ENCODE results near the gene RGS17.
A peak's percentile ranks its signal among the peaks of the same experiment; 100 is the strongest.
"Not testable (repeated sequence)": the region's sequence is repeated elsewhere in the genome, so short reads cannot be mapped to it uniquely, and the experiment has no call there.

RGS17 gene

DNA sequence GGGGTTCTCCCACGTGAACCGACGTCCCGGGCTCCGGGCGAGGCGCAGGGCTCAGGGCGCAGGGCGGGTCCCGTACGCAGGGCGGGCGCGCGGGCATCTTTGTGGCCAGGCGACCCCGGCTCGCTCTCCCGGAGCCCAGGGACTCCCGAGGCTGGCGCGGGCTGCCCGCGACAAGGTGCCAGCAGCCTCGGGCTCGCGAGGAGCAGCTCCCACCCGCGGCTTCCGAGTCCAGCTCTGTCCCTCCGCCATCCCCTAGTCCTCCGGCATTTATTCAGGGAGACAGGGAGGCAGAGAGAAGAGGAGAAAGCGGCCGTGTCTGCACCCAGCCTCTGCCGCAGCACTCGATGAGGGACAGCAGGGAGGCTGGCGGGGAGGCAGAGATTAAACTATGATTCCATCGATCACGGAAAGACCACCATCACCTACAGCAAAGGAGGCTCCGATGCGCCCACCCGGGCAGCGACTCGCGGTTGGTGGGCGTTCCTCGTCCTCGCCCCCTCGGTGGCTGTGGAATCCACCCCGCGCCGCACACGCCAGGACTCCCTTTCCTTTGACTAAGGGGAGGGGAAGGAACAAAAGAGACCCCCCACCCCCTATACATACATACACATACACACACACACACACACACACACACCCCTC, 1.1 kb downstream of the RGS17 start:
- H3K4me1 ChIP-seq (ENCODE audit: control insufficient read depth, insufficient read depth, low read length, poor library complexity, severe bottlenecking): peaks cover 13% of the 10 kb centered on the region
- H3K4me3 ChIP-seq (ENCODE audit: insufficient read depth, low read depth, low read length, poor library complexity, severe bottlenecking): peak overlapping the region; percentile 56
- H3K27me3 ChIP-seq (replicated peaks; ENCODE audit: control insufficient read depth, insufficient read depth, low read length, poor library complexity, severe bottlenecking): peaks cover 14% of the 10 kb centered on the region
- no peaks in the 10 kb centered on the region for H3K36me3 ChIP-seq (ENCODE audit: control insufficient read depth, insufficient read depth, low read length)
- DNase-seq: no peak
- H3K27ac ChIP-seq (ENCODE audit: insufficient read depth, low read length, poor library complexity, severe bottlenecking): no peak overlapping the region
- no peaks in the 10 kb centered on the region for H3K9me3 ChIP-seq (ENCODE audit: control insufficient read depth, low read length)

- Histone ChIP-seq H3K4me1 (ENCODE audit: control insufficient read depth, insufficient read depth, low read length, poor library complexity, severe bottlenecking) (peaks cover 9% of the 10 kb centered on the region), H3K36me3 (ENCODE audit: control insufficient read depth, insufficient read depth, low read length) (no peaks in the 10 kb centered on the region), H3K9me3 (ENCODE audit: control insufficient read depth, low read length) (no peaks in the 10 kb centered on the region), H3K4me3 (ENCODE audit: insufficient read depth, low read depth, low read length, poor library complexity, severe bottlenecking) (no peak overlapping the region), H3K27me3 (replicated peaks; ENCODE audit: control insufficient read depth, insufficient read depth, low read length, poor library complexity, severe bottlenecking) (peaks cover 14% of the 10 kb centered on the region), H3K27ac (ENCODE audit: insufficient read depth, low read length, poor library complexity, severe bottlenecking) (no peak overlapping the region)
- DNase-seq: no peak
Observed at GRCh38 chr6:153126218-153126617, 4.9 kb downstream of the RGS17 start.

DNA sequence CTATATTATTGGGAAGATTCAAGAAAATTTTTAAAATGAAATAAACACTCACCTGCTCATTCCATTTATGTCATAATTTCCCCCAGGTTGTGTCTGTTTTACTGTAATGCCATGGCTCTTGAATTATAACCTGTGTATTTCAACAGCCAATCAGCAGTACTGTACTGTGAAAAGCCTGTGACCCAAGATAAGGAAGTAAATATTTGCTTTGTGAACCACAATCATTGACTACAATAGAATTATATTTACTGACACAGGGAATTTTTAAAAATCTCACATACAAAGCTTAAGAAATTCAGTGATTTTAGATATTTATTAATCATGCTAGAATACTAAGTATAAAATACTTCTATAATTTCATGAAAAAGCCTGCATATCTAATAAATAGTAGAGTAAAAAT, 6.0 kb downstream of the RGS17 start:
- peaks cover 9% of the 10 kb centered on the region for H3K27me3 ChIP-seq (replicated peaks; ENCODE audit: control insufficient read depth, insufficient read depth, low read length, poor library complexity, severe bottlenecking)
- no peak for DNase-seq
- H3K36me3 ChIP-seq (ENCODE audit: control insufficient read depth, insufficient read depth, low read length): no peaks in the 10 kb centered on the region
- no peak overlapping the region for H3K27ac ChIP-seq (ENCODE audit: insufficient read depth, low read length, poor library complexity, severe bottlenecking)
- no peaks in the 10 kb centered on the region for H3K9me3 ChIP-seq (ENCODE audit: control insufficient read depth, low read length)
- H3K4me1 ChIP-seq (ENCODE audit: control insufficient read depth, insufficient read depth, low read length, poor library complexity, severe bottlenecking): peaks cover 3% of the 10 kb centered on the region
- no peak overlapping the region for H3K4me3 ChIP-seq (ENCODE audit: insufficient read depth, low read depth, low read length, poor library complexity, severe bottlenecking)

DNA sequence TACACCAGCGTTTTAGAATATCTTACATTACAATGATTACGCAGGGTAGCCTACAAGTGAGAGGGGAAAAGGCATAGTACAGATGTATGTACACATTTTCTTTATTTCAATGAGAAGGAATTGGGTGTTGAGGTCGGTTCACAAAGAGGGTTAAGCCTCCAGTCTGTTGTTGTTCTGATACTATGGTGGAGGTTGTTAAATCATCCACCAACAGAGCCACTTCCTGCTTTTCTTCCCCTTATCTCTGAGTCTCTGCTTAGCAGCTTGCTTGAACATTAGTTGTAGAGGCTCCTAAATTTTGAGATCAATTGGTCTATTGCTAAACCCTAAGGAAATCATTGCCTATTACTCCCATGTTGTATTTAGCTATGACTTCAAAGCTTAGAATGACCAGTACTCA, 7.3 kb downstream of the RGS17 start:
- Histone ChIP-seq H3K9me3 (ENCODE audit: control insufficient read depth, low read length) (no peaks in the 10 kb centered on the region), H3K4me1 (ENCODE audit: control insufficient read depth, insufficient read depth, low read length, poor library complexity, severe bottlenecking) (no peaks in the 10 kb centered on the region), H3K4me3 (ENCODE audit: insufficient read depth, low read depth, low read length, poor library complexity, severe bottlenecking) (no peak overlapping the region), H3K27me3 (replicated peaks; ENCODE audit: control insufficient read depth, insufficient read depth, low read length, poor library complexity, severe bottlenecking) (no peaks in the 10 kb centered on the region), H3K27ac (ENCODE audit: insufficient read depth, low read length, poor library complexity, severe bottlenecking) (no peak overlapping the region), H3K36me3 (ENCODE audit: control insufficient read depth, insufficient read depth, low read length) (no peaks in the 10 kb centered on the region)
- no peak for DNase-seq

DNA sequence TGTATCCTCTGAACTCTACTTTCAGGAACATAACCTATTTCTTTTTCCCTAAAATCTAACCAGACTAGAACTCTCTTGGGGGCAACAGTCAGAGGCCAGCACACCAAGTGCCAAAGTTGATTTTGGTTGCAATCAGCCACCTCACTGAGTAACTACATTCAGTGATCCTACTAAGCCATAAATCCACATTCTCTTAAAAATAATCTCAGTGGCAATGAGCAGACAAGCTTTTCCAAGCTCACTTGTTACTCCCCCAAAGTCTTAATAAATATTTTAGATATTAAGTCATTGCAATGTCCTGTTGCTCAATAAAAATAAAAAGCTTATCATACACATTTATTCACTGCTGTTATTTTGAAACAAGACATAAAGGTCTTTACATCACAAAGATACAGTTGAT, 9.8 kb downstream of the RGS17 start:
- H3K27me3 ChIP-seq (replicated peaks; ENCODE audit: control insufficient read depth, insufficient read depth, low read length, poor library complexity, severe bottlenecking): no peaks in the 10 kb centered on the region
- H3K4me3 ChIP-seq (ENCODE audit: insufficient read depth, low read depth, low read length, poor library complexity, severe bottlenecking): no peak overlapping the region
- no peak for DNase-seq
- no peaks in the 10 kb centered on the region for H3K36me3 ChIP-seq (ENCODE audit: control insufficient read depth, insufficient read depth, low read length)
- no peaks in the 10 kb centered on the region for H3K4me1 ChIP-seq (ENCODE audit: control insufficient read depth, insufficient read depth, low read length, poor library complexity, severe bottlenecking)
- no peaks in the 10 kb centered on the region for H3K9me3 ChIP-seq (ENCODE audit: control insufficient read depth, low read length)
- H3K27ac ChIP-seq (ENCODE audit: insufficient read depth, low read length, poor library complexity, severe bottlenecking): no peak overlapping the region

DNA sequence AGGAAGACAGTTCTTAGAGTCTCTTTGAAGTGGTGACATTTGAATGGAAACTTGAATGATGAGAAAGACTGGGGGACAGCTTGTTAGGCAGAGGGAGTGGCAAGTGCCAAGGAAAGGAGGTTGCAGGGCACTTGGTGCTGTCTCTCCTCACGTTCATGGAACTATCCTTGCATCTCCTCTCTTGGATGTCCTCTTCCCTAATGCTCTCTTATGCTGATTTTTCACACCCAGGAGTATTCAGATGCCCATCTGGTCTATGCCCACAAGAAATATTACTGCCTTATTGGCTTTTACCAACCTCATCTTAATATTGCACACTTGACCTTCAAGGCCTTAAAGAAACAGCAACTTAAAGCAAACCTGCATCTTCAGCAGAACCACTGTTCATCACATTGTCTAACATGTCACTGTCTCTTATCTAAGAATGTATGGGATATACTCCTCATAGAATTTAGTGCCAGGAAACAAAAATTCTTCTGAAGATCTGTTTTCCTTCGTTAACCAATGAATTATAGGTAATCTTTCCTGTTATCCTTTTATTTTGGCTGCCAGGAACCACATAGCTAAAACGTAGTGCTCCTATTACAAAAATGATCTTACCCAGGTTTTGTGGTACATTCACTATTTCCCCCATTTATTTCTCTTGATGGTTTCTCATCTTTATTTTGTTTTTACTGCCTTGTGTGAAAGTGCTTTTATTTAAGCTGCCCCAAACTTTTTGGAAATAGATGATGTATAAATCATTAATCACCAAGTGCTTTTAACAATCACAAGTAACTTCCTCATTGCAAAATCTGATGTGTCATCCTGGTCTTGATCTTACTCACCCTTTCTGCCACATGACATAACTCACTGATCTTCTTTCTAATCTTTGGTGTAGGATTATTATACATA, 12.8 kb downstream of the RGS17 start:
- H3K4me3 ChIP-seq (ENCODE audit: insufficient read depth, low read depth, low read length, poor library complexity, severe bottlenecking): no peak overlapping the region
- H3K4me1 ChIP-seq (ENCODE audit: control insufficient read depth, insufficient read depth, low read length, poor library complexity, severe bottlenecking): no peaks in the 10 kb centered on the region
- H3K27ac ChIP-seq (ENCODE audit: insufficient read depth, low read length, poor library complexity, severe bottlenecking): no peak overlapping the region
- no peaks in the 10 kb centered on the region for H3K36me3 ChIP-seq (ENCODE audit: control insufficient read depth, insufficient read depth, low read length)
- H3K9me3 ChIP-seq (ENCODE audit: control insufficient read depth, low read length): no peaks in the 10 kb centered on the region
- H3K27me3 ChIP-seq (replicated peaks; ENCODE audit: control insufficient read depth, insufficient read depth, low read length, poor library complexity, severe bottlenecking): no peaks in the 10 kb centered on the region
- DNase-seq: no peak

GRCh38 chr6:153111082-153111481, 20.0 kb downstream of the RGS17 start:
- not testable (repeated sequence) for H3K4me1 ChIP-seq (ENCODE audit: control insufficient read depth, insufficient read depth, low read length, poor library complexity, severe bottlenecking); H3K36me3 ChIP-seq (ENCODE audit: control insufficient read depth, insufficient read depth, low read length); H3K27me3 ChIP-seq (replicated peaks; ENCODE audit: control insufficient read depth, insufficient read depth, low read length, poor library complexity, severe bottlenecking); DNase-seq; H3K9me3 ChIP-seq (ENCODE audit: control insufficient read depth, low read length); H3K4me3 ChIP-seq (ENCODE audit: insufficient read depth, low read depth, low read length, poor library complexity, severe bottlenecking); H3K27ac ChIP-seq (ENCODE audit: insufficient read depth, low read length, poor library complexity, severe bottlenecking)

DNA sequence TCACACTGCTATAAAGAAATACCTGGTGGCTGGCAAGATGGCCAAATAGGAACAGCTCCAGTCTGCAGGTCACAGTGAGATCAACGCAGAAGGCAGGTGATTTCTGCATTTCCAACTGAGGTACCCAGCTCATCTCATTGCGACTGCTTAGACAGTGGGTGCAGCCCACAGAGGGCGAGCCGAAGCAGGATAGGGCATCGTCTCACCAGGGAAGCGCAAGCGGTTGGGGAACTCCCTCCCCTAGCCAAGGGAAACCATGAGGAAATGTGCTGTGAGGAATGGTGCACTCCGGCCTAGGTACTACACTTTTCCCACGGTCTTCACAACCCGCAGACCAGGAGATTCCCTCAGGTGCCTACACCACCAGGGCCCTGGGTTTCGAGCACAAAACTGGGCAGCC, 20.5 kb downstream of the RGS17 start:
- not testable (repeated sequence) for H3K36me3 ChIP-seq (ENCODE audit: control insufficient read depth, insufficient read depth, low read length); DNase-seq; H3K4me1 ChIP-seq (ENCODE audit: control insufficient read depth, insufficient read depth, low read length, poor library complexity, severe bottlenecking); H3K9me3 ChIP-seq (ENCODE audit: control insufficient read depth, low read length); H3K27ac ChIP-seq (ENCODE audit: insufficient read depth, low read length, poor library complexity, severe bottlenecking); H3K4me3 ChIP-seq (ENCODE audit: insufficient read depth, low read depth, low read length, poor library complexity, severe bottlenecking); H3K27me3 ChIP-seq (replicated peaks; ENCODE audit: control insufficient read depth, insufficient read depth, low read length, poor library complexity, severe bottlenecking)

DNA sequence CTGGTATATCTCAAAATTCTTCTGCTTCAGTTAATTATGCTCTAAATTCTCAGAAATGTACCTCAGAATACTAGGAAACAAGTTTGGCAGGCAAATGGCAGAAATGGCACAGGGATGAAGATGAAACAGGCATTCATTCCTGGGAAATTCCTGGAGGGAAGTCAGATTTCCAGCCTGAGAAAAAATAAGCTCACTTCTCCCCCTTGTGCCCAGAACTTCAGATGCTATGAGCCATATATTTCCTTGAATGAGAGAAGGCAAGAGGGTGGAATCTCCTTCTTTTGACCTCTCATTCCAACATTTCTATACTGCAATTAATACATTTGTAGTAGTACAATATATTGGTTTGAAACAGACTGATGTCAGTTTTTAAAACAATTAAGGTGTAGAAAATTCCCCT, 22.8 kb downstream of the RGS17 start:
- no peak for DNase-seq
- H3K4me1 ChIP-seq (ENCODE audit: control insufficient read depth, insufficient read depth, low read length, poor library complexity, severe bottlenecking): no peaks in the 10 kb centered on the region
- H3K4me3 ChIP-seq (ENCODE audit: insufficient read depth, low read depth, low read length, poor library complexity, severe bottlenecking): no peak overlapping the region
- H3K27ac ChIP-seq (ENCODE audit: insufficient read depth, low read length, poor library complexity, severe bottlenecking): no peak overlapping the region
- no peaks in the 10 kb centered on the region for H3K36me3 ChIP-seq (ENCODE audit: control insufficient read depth, insufficient read depth, low read length)
- no peaks in the 10 kb centered on the region for H3K27me3 ChIP-seq (replicated peaks; ENCODE audit: control insufficient read depth, insufficient read depth, low read length, poor library complexity, severe bottlenecking)
- no peaks in the 10 kb centered on the region for H3K9me3 ChIP-seq (ENCODE audit: control insufficient read depth, low read length)

- no peak for DNase-seq
- Histone ChIP-seq H3K4me3 (ENCODE audit: insufficient read depth, low read depth, low read length, poor library complexity, severe bottlenecking) (no peak overlapping the region), H3K27me3 (replicated peaks; ENCODE audit: control insufficient read depth, insufficient read depth, low read length, poor library complexity, severe bottlenecking) (no peaks in the 10 kb centered on the region), H3K36me3 (ENCODE audit: control insufficient read depth, insufficient read depth, low read length) (no peaks in the 10 kb centered on the region), H3K27ac (ENCODE audit: insufficient read depth, low read length, poor library complexity, severe bottlenecking) (no peak overlapping the region), H3K9me3 (ENCODE audit: control insufficient read depth, low read length) (no peaks in the 10 kb centered on the region), H3K4me1 (ENCODE audit: control insufficient read depth, insufficient read depth, low read length, poor library complexity, severe bottlenecking) (no peaks in the 10 kb centered on the region)
Observed at GRCh38 chr6:153106021-153106420, 25.1 kb downstream of the RGS17 start.

Data from effector memory CD4-positive, alpha-beta T cell (primary cell).